Activated CD8-positive, alpha-beta memory T cell treated with anti-CD3 and anti-CD28 coated beads for 24 hours (primary cell): ENCODE measurements around the gene SIMC1.

Experiments
- DNase-seq: peaks from one replicate; pipeline ENCODE4 v3.0.0-alpha.2; 2020

SIMC1 gene

GRCh38 chr5:176389135-176390123 lies 151.2 kb downstream of the SIMC1 start:
- DNase-seq = no peak

GRCh38 chr5:176391479-176391878 lies 153.3 kb downstream of the SIMC1 start:
- no peak for DNase-seq

- DNase-seq = no peak
Observed at GRCh38 chr5:176391999-176392398, 153.8 kb downstream of the SIMC1 start.

GRCh38 chr5:176392526-176392925 lies 154.3 kb downstream of the SIMC1 start:
- no peak for DNase-seq

GRCh38 chr5:176394096-176394495 lies 155.9 kb downstream of the SIMC1 start:
- no peak for DNase-seq

- no peak for DNase-seq
Observed at GRCh38 chr5:176394881-176395675, 156.9 kb downstream of the SIMC1 start.
